OCI-LY7 (cell line): ENCODE results near the gene ACTR2. TPM values are rescaled to one million over a fixed set of nuclear protein-coding genes. Genes with fewer than 3 reads are reported as not detected.

Source experiments
- BruUV-seq: library from RNA; stranded (reverse); fragments of 400-500 nt; replicated peaks from 2 replicates; lab custom pipeline; 2021; lab: Mats Ljungman, UMichigan
- CTCF ChIA-PET: fragments of 300-600 bp; sonication (Branson Sonifier 250); formaldehyde crosslinking; loops from one replicate; lab custom pipeline; 2022; ENCODE audit warnings: antibody characterized with exemption; ENCODE audit not compliant: unreplicated experiment; lab: Charles Lee
- POLR2A ChIA-PET: fragments of 300-600 bp; sonication (Branson Sonifier 250); formaldehyde crosslinking; loops from one replicate; lab custom pipeline; 2022; ENCODE audit warnings: antibody characterized with exemption; lab: Charles Lee
- DNase-seq: peaks from one replicate; pipeline ENCODE4 v3.0.0-alpha.2; 2015; ENCODE audit warnings: low spot score
- H2AFZ ChIP-seq: fragments of 200-600 bp; sonication (generic), shearing (Covaris generic); 2 replicates; pipeline ENCODE4 v1.6.1; 2014; ENCODE audit warnings: mild to moderate bottlenecking, antibody characterized with exemption, low read length, moderate library complexity
- H3K27ac ChIP-seq: fragments of 200-600 bp; sonication (generic); 2 replicates; pipeline ENCODE4 v1.5.1; 2014; ENCODE audit warnings: mixed run types, low read depth, mild to moderate bottlenecking, moderate library complexity, low read length, inconsistent platforms; ENCODE audit not compliant: poor library complexity, severe bottlenecking
- H3K36me3 ChIP-seq: fragments of 200-600 bp; sonication (generic); 2 replicates; pipeline ENCODE4 v1.6.1; 2014; ENCODE audit warnings: mild to moderate bottlenecking, antibody characterized with exemption, low read length, moderate library complexity, mixed read lengths; ENCODE audit not compliant: insufficient read depth
- H3K4me1 ChIP-seq: fragments of 200-600 bp; sonication (generic); 2 replicates; pipeline ENCODE4 v1.5.1; 2014; ENCODE audit warnings: mild to moderate bottlenecking, low read length; ENCODE audit not compliant: insufficient read depth, poor library complexity, severe bottlenecking
- H3K4me2 ChIP-seq: fragments of 200-600 bp; sonication (generic); 2 replicates; pipeline ENCODE4 v1.6.1; 2014; ENCODE audit warnings: mild to moderate bottlenecking, low read length
- H3K4me3 ChIP-seq: fragments of 200-600 bp; sonication (generic); 2 replicates; pipeline ENCODE4 v1.5.1; 2014; ENCODE audit warnings: mild to moderate bottlenecking, low read depth, low read length; ENCODE audit not compliant: poor library complexity, severe bottlenecking
- H3K79me2 ChIP-seq: fragments of 200-600 bp; sonication (generic); 2 replicates; pipeline ENCODE4 v1.6.1; 2016; ENCODE audit warnings: low read depth, mild to moderate bottlenecking, low read length, moderate library complexity, mixed read lengths; ENCODE audit not compliant: insufficient read depth
- H3K9me2 ChIP-seq: fragments of 200-600 bp; sonication (generic); 2 replicates; pipeline ENCODE4 v1.6.1; 2016; ENCODE audit warnings: mild to moderate bottlenecking, low read length, mixed read lengths; ENCODE audit not compliant: insufficient read depth
- H3K9me3 ChIP-seq: fragments of 200-600 bp; sonication (generic); 2 replicates; pipeline ENCODE4 v1.6.1; 2014; ENCODE audit warnings: mild to moderate bottlenecking, mixed run types, low read length, mixed read lengths
- H4K20me1 ChIP-seq: fragments of 200-600 bp; sonication (generic); 2 replicates; pipeline ENCODE4 v1.6.1; 2014; ENCODE audit warnings: mild to moderate bottlenecking, antibody characterized with exemption, low read length, moderate library complexity, mixed read lengths; ENCODE audit not compliant: insufficient read depth
- EZH2phosphoT487 ChIP-seq: fragments of 200-600 bp; sonication (generic); IDR thresholded peaks from 2 replicates; pipeline ENCODE4 v1.6.1; 2018; ENCODE audit warnings: low read depth, borderline replicate concordance, mild to moderate bottlenecking, mixed run types, antibody characterized with exemption, low read length, moderate library complexity, mixed read lengths
- intact Hi-C: fragments of 100-400 bp; cut with micrococcal nuclease; formaldehyde crosslinking; loops from one replicate; pipeline ENCODE4 v1.10.0; 2022; ENCODE audit not compliant: unreplicated experiment
- total RNA-seq, 2 experiments: library from RNA; depleted of rRNA in 1 of 2; stranded (reverse); fragments of >200 nt in 1 of 2; shearing (Covaris generic) in 1 of 2; gene quantifications; 2 replicates each; pipeline ENCODE4 v1.2.3, GENCODE V29; 2014 to 2022
- TF ChIP-seq, protein P1 (sequence below): fragments of 200-600 bp; sonication (generic); conservative IDR thresholded peaks from 2 replicates; pipeline ENCODE4 v1.5.1; 2014; ENCODE audit warnings: mild to moderate bottlenecking, antibody characterized with exemption, low read length, moderate library complexity, mixed read lengths

The ACTR2 gene
- total RNA-seq, 2 experiments from 2014 or later: 69.0 to 412 TPM

DNA sequence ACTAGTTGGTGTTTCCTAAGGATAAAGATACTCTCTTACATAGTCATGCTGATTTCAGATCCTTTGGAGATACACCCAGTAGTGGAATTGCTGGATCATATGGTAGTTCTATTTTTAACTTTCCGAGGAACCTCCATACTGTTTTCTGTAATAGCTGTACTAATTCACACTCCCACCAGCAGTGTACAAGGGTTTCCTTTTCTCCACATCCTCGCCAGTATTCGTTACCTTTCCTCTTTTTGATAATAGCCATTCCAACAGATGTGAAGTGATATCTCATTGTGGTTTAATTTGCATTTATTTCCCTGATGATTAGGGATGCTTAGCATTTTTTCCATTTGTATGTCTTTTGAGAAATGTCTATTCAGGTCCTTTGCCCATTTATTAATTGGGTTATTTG is 34.0 kb downstream of the ACTR2 start:
- H3K79me2 ChIP-seq: peaks cover 40% of the 10 kb centered on the region; the same call in 1 of the 2 replicates
- POLR2A ChIA-PET: no interaction called here
- intact Hi-C loops: no loop called here
- no peak overlapping the region for H3K27ac ChIP-seq
- DNase-seq: no peak
- H3K4me3 ChIP-seq: no peak overlapping the region
- peaks cover 85% of the 10 kb centered on the region for H3K36me3 ChIP-seq
- no peaks in the 10 kb centered on the region for H3K9me3 ChIP-seq
- TF ChIP-seq, protein P1, sequence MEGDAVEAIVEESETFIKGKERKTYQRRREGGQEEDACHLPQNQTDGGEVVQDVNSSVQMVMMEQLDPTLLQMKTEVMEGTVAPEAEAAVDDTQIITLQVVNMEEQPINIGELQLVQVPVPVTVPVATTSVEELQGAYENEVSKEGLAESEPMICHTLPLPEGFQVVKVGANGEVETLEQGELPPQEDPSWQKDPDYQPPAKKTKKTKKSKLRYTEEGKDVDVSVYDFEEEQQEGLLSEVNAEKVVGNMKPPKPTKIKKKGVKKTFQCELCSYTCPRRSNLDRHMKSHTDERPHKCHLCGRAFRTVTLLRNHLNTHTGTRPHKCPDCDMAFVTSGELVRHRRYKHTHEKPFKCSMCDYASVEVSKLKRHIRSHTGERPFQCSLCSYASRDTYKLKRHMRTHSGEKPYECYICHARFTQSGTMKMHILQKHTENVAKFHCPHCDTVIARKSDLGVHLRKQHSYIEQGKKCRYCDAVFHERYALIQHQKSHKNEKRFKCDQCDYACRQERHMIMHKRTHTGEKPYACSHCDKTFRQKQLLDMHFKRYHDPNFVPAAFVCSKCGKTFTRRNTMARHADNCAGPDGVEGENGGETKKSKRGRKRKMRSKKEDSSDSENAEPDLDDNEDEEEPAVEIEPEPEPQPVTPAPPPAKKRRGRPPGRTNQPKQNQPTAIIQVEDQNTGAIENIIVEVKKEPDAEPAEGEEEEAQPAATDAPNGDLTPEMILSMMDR: no peak
- no peak for TF ChIP-seq EZH2phosphoT487
- H2AFZ ChIP-seq: no peak overlapping the region
- H4K20me1 ChIP-seq: no peaks in the 10 kb centered on the region; the same call in 1 of the 2 replicates
- CTCF ChIA-PET: no interaction called here
- H3K9me2 ChIP-seq: no peaks in the 10 kb centered on the region
- H3K4me1 ChIP-seq: peaks cover 9% of the 10 kb centered on the region
- H3K4me2 ChIP-seq: no peak overlapping the region
- BruUV-seq: no TSS peak

DNA sequence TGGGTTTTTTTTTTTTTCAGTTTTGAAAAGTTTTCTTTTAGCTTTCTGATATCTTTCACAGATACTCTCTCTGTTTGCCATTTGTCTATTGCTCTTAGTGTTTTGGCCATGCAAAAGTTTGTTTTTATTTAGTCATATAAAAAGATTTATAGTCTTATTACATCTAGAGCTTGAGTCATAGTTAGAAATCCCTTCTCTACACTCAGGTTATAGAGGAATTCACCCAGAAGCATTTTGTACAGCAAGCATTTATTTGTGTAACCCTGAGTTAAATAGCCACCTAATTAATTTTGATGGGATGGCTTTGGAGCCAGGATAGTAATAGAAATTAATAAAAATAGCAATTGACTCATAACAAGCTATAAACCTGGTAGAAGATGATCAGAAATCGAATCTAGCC is 35.6 kb downstream of the ACTR2 start:
- no peak overlapping the region for H2AFZ ChIP-seq
- no peak overlapping the region for H3K27ac ChIP-seq
- no peak for TF ChIP-seq EZH2phosphoT487
- TF ChIP-seq, protein P1: no peak
- no peak overlapping the region for H3K4me2 ChIP-seq
- H3K9me3 ChIP-seq: no peaks in the 10 kb centered on the region
- no peak overlapping the region for H3K4me3 ChIP-seq
- DNase-seq: no peak
- peaks cover 94% of the 10 kb centered on the region for H3K36me3 ChIP-seq
- ChIA-PET POLR2A (no interaction called here), CTCF (no interaction called here)
- intact Hi-C loops: no loop called here
- no peaks in the 10 kb centered on the region; the same call in 1 of the 2 replicates for H4K20me1 ChIP-seq
- no TSS peak for BruUV-seq
- H3K9me2 ChIP-seq: no peaks in the 10 kb centered on the region
- H3K4me1 ChIP-seq: peaks cover 9% of the 10 kb centered on the region
- peaks cover 35% of the 10 kb centered on the region; the same call in 1 of the 2 replicates for H3K79me2 ChIP-seq

DNA sequence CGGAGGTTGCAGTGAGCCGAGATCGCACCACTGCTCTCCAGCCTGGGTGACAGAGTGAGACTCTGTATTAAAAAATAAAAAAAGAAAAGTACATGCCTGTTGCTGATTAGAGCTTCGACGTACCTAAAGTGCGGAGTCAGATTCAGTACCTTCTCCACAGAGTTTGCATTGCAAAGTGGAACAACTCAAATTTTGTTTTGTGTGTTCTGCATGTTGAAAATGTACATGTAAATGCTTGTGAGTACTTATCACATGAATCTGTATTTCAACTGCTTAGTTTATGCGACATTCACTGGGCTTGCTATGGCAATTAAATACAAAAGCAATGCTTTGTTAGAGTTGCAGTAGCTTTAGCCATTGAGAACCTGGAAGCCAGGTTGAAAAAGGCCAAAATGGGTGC is 36.4 kb downstream of the ACTR2 start:
- Histone ChIP-seq H3K4me3 (no peak overlapping the region), H3K9me3 (no peaks in the 10 kb centered on the region), H4K20me1 (no peaks in the 10 kb centered on the region; the same call in 1 of the 2 replicates), H3K79me2 (peaks cover 28% of the 10 kb centered on the region; the same call in 1 of the 2 replicates), H3K36me3 (peaks cover 94% of the 10 kb centered on the region), H3K4me1 (peaks cover 9% of the 10 kb centered on the region), H3K27ac (no peak overlapping the region), H3K4me2 (no peak overlapping the region), H2AFZ (no peak overlapping the region), H3K9me2 (no peaks in the 10 kb centered on the region)
- BruUV-seq: no TSS peak
- TF ChIP-seq, protein P1: no peak
- no peak for TF ChIP-seq EZH2phosphoT487
- no peak for DNase-seq
- POLR2A ChIA-PET: no interaction called here
- intact Hi-C loops: loop anchor here (2.0 kb wide), 1 partner anchor 309 kb away; no protein-coding TSS in a partner anchor
- CTCF ChIA-PET: no interaction called here
